Suprapubic skin (tissue), 4 donors: ENCODE results near the gene TTC19. TPM values are rescaled to one million over a fixed set of nuclear protein-coding genes. Genes with fewer than 3 reads are reported as not detected.
A peak's percentile ranks its signal among the peaks of the same experiment; 100 is the strongest.

Experiments
- DNase-seq, 2 donors: peaks; one replicate each; pipeline ENCODE4 v3.0.0-alpha.2; 2019; ENCODE audit warnings: low spot score in 2 of 2
- H3K27ac ChIP-seq: fragments of 200-600 bp; sonication (generic); one replicate; pipeline ENCODE4 v1.5.1; 2019
- H3K27me3 ChIP-seq: fragments of 200-600 bp; sonication (generic); one replicate; pipeline ENCODE4 v1.5.1; 2019
- H3K36me3 ChIP-seq: fragments of 200-600 bp; sonication (generic); one replicate; pipeline ENCODE4 v1.5.1; 2019
- H3K4me1 ChIP-seq: fragments of 200-600 bp; sonication (generic); one replicate; pipeline ENCODE4 v1.5.1; 2019
- H3K4me3 ChIP-seq: fragments of 200-600 bp; sonication (generic); one replicate; pipeline ENCODE4 v1.5.1; 2019; ENCODE audit warnings: mild to moderate bottlenecking
- H3K9me3 ChIP-seq: fragments of 200-600 bp; sonication (generic); one replicate; pipeline ENCODE4 v1.5.1; 2019
- CTCF ChIP-seq, 2 donors: fragments of 200-600 bp in 1 of 2; fragments of 450-650 bp in 1 of 2; sonication (generic) in 1 of 2; IDR thresholded peaks; one replicate each; pipeline ENCODE4 v1.5.1; 2016 to 2019; ENCODE audit warnings: antibody characterized with exemption in 2 of 2, mild to moderate bottlenecking in 1 of 2, moderate library complexity in 1 of 2
- EP300 ChIP-seq: sonication (generic); formaldehyde crosslinking; IDR thresholded peaks from one replicate; pipeline ENCODE4 v1.6.1; 2017; ENCODE audit warnings: antibody characterized with exemption
- POLR2A ChIP-seq, 2 donors: fragments of 450-650 bp; IDR thresholded peaks; one replicate each; pipeline ENCODE4 v1.6.1; 2017; ENCODE audit warnings: antibody characterized with exemption in 2 of 2, mild to moderate bottlenecking in 2 of 2, moderate library complexity in 2 of 2
- POLR2AphosphoS5 ChIP-seq, 3 donors: sonication (generic); formaldehyde crosslinking; IDR thresholded peaks; one replicate each; pipeline ENCODE4 v1.6.1; 2017; ENCODE audit warnings: antibody characterized with exemption in 3 of 3
- WGBS: methylation state at CpG from one replicate; pipeline ENCODE4 v1.1.5; 2018; 5-methylcytosine and 5-hydroxymethylcytosine counted together
- total RNA-seq, 4 donors: library from RNA; depleted of rRNA; stranded (reverse); fragments of >200 nt; gene quantifications; one replicate each; pipeline ENCODE4 v1.1.0, GENCODE V29; 2016

Gene TTC19
- total RNA-seq, 4 donors from 2014 or later: 42.6 to 72.6 (median 48.7) TPM

- no peak overlapping the region for H3K27ac ChIP-seq
- peaks cover 43% of the 10 kb centered on the region for H3K4me1 ChIP-seq
- no peaks in the 10 kb centered on the region for H3K27me3 ChIP-seq
- H3K36me3 ChIP-seq: no peaks in the 10 kb centered on the region
- no peaks in the 10 kb centered on the region for H3K9me3 ChIP-seq
- no peak for DNase-seq
- no peak overlapping the region for H3K4me3 ChIP-seq
- 65% methylated on average over 4 of the region's 4 CpGs for WGBS
- TF ChIP-seq POLR2A (IDR thresholded peaks at IDR 0.05): no peak
Observed at GRCh38 chr17:15963670-15964110, 35.9 kb upstream of the TTC19 start.

DNA sequence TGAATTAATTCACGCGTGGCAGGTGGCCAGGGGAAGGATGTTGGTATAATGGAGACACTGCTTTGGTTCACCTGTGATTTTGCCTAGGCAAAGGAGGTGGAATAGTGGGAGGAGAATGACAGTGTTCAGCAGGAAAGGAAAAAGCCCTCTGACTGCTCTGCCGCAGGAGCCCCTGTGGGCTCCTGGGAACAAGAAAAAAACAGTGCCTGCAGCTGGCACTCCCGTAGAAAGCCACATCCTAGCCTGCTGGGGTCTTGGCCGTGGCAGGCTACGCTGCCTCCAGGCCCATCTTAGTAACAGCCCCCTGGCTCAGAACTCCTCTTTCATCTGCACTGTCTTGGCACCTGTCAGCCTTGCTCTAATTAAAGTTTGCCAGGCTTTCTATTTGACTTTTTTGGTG, 34.1 kb upstream of the TTC19 start:
- Histone ChIP-seq H3K27ac (peak overlapping the region; percentile 41), H3K36me3 (no peaks in the 10 kb centered on the region), H3K4me3 (no peak overlapping the region), H3K9me3 (no peaks in the 10 kb centered on the region), H3K27me3 (no peaks in the 10 kb centered on the region), H3K4me1 (peaks cover 32% of the 10 kb centered on the region)
- TF ChIP-seq EP300 (no peak), POLR2A (IDR thresholded peaks at IDR 0.05) (no peak), POLR2AphosphoS5 (IDR thresholded peaks at IDR 0.05) (no peak), CTCF (IDR thresholded peaks at IDR 0.05) (no peak)
- 44% methylated on average over 6 of the region's 6 CpGs for WGBS
- DNase-seq: peak in 1 of 2 donors; percentile 44

DNA sequence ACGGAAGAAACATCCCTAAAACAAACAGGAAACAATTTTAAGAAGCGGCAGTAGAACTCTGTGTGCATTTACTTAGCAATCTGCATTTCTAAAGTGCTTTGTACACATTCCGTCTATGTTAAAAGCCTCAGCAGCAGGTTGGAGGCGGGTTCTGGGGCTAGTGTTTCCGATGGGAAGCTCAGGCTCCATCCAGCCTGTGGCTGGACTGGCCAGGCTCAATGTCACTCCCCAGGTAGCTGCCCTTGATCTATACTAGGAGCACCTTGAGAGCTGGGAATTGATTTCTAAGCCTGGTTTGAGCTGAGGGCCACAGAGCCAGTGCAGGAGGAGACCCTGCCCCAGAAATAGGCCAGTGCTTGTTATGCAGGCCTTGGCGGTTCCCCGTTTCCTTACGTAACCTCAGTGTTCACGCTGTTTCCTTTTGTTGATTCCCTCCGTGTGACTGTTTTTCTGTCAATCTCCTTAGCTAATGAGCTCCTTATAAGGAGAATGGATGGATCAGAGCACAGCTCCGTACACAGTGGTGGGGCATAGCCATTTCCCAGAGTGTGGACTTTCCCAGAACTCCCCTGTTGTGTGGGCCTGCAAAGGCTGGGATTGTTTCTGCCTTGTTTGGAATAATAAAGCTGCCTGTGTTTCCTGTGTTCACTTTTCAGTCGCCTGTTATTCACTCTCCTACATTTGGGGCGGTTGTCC, 33.3 kb upstream of the TTC19 start:
- peak overlapping the region; percentile 64 for H3K27ac ChIP-seq
- peak in 1 of 2 donors; percentile 25 for DNase-seq
- H3K36me3 ChIP-seq: no peaks in the 10 kb centered on the region
- peaks cover 32% of the 10 kb centered on the region for H3K4me1 ChIP-seq
- no peaks in the 10 kb centered on the region for H3K27me3 ChIP-seq
- H3K9me3 ChIP-seq: no peaks in the 10 kb centered on the region
- 50% methylated on average over 12 of the region's 13 CpGs for WGBS
- peak overlapping the region; percentile 9 for H3K4me3 ChIP-seq
- TF ChIP-seq POLR2A (IDR thresholded peaks at IDR 0.05): no peak

GRCh38 chr17:15966879-15967248, 32.8 kb upstream of the TTC19 start:
- no peak for TF ChIP-seq EP300
- no peak for TF ChIP-seq POLR2AphosphoS5 (IDR thresholded peaks at IDR 0.05)
- no peak for TF ChIP-seq CTCF (IDR thresholded peaks at IDR 0.05)
- no peak for TF ChIP-seq POLR2A (IDR thresholded peaks at IDR 0.05)
- WGBS: 43% methylated on average over 11 of the region's 11 CpGs
- Histone ChIP-seq H3K36me3 (no peaks in the 10 kb centered on the region), H3K27me3 (no peaks in the 10 kb centered on the region), H3K9me3 (no peaks in the 10 kb centered on the region), H3K4me3 (peak overlapping the region; percentile 9), H3K27ac (peak overlapping the region; percentile 64), H3K4me1 (peaks cover 32% of the 10 kb centered on the region)
- peak in 1 of 2 donors; percentile 50 for DNase-seq

DNA sequence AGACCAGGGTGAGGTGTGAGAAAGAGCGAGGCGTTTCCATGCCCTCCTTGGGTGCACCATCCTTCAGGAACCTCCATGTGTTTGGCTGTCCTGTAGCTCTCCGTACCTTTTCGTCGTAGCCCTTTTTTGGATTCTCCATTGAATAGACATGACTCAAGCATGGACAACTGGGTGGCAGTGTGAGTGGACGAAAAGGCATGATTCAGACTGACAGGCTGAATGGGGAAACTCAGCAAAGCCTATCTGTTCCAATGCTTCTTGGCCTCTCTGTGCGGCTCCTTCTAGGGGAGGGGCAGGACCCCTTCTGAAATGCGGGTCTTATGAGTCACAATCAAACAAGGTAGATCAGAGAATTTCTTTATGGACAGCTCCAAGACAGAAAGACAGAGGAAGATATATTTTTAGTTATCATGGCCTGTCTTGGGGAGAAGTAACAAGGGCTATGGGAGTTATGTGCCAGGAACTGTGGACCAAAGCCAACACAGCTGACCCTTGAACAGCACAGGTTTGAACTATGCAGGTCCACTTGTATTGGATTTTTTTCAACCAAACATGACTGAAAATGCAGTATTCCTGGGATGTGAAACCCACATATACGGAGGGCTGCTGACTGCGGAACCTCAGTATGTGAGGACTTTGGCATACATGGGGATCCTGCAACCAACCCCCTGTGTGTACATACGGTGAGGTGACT, 31.8 kb upstream of the TTC19 start:
- DNase-seq: no peak
- Histone ChIP-seq H3K36me3 (no peaks in the 10 kb centered on the region), H3K27me3 (no peaks in the 10 kb centered on the region), H3K9me3 (no peaks in the 10 kb centered on the region), H3K27ac (no peak overlapping the region), H3K4me1 (peaks cover 32% of the 10 kb centered on the region), H3K4me3 (no peak overlapping the region)
- WGBS: 86% methylated on average over 11 of the region's 11 CpGs
- TF ChIP-seq POLR2AphosphoS5 (IDR thresholded peaks at IDR 0.05) (no peak), CTCF (IDR thresholded peaks at IDR 0.05) (no peak), POLR2A (IDR thresholded peaks at IDR 0.05) (no peak), EP300 (no peak)

GRCh38 chr17:15969463-15969862, 30.2 kb upstream of the TTC19 start:
- no peak overlapping the region for H3K4me3 ChIP-seq
- TF ChIP-seq POLR2A (IDR thresholded peaks at IDR 0.05): no peak
- TF ChIP-seq CTCF (IDR thresholded peaks at IDR 0.05): no peak
- TF ChIP-seq EP300: no peak
- TF ChIP-seq POLR2AphosphoS5 (IDR thresholded peaks at IDR 0.05): no peak
- H3K36me3 ChIP-seq: no peaks in the 10 kb centered on the region
- 98% methylated on average over 8 of the region's 8 CpGs for WGBS
- H3K27ac ChIP-seq: no peak overlapping the region
- H3K4me1 ChIP-seq: peaks cover 25% of the 10 kb centered on the region
- no peaks in the 10 kb centered on the region for H3K9me3 ChIP-seq
- no peak for DNase-seq
- H3K27me3 ChIP-seq: no peaks in the 10 kb centered on the region
